Lung microvascular endothelial cell (primary cell): ENCODE results near the gene HIBADH. TPM values are rescaled to one million over a fixed set of nuclear protein-coding genes. Genes with fewer than 3 reads are reported as not detected.

Experiments
- DNase-seq, 2 donors: peaks; one replicate each; pipeline versions ENCODE4 v3.0.0 to v3.0.0-alpha.2; 2010; ENCODE audit warnings: low read depth in 2 of 2
- total RNA-seq: library from RNA; depleted of rRNA; stranded (reverse); fragments of >200 nt; gene quantifications from 2 replicates; pipeline ENCODE4 v1.2.1, GENCODE V29; 2014

The HIBADH gene
- total RNA-seq: 19.2 and 20.5 TPM in 2 replicates

GRCh38 chr7:27662490-27663205, at the start of gene HIBADH:
Gene HIBADH, minus strand, starts transcription at chr7:27662883. Its CDS starts 95 bp downstream, at chr7:27662788.
- peak; percentile 99 to 100 for DNase-seq

GRCh38 chr7:27712217-27712616, 49.5 kb upstream of the HIBADH start:
- no peak for DNase-seq

GRCh38 chr7:27709137-27710075, 46.7 kb upstream of the HIBADH start:
- DNase-seq: peak in 1 of 2 donors; percentile 45

GRCh38 chr7:27708485-27708884, 45.8 kb upstream of the HIBADH start:
- DNase-seq: no peak

GRCh38 chr7:27705200-27705594, 42.5 kb upstream of the HIBADH start:
- no peak for DNase-seq

DNA sequence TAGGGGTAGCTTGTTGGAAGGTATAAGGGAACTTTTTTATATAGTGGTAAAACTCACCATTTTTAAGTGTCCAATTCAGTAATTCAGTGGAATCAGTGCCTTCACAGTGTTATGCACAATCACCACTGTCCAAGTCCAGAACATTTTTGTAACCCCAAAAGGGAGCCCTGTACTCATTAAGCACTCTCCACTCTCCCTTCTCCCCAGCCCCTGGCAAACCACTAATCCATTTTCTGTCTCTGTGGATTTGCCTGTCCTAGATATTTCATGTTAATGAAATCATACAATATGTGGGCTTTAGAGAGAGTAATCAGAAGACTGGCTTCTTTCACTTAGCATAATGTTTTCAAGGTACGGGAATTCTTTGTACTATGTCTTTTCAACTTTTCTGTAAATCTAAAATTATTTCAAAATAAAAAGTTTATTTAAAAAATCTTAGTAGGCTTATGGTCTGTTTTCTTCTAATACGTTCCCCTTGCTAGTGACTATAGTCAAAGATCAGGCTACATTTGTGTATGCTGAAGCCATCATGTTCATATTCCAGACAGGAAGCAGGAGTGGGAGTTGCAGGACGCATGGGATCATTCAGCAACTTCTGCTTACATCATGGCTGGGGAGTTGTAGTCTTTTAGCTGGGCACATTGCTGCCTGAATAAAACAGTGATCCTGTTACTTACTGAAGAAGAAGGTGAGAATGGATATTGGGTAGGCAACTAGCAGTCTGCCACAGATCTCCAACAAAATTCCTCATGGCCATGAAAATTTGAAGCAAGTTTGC, 41.9 kb upstream of the HIBADH start:
- peak; percentile 5 to 6 for DNase-seq

GRCh38 chr7:27703181-27703580, 40.5 kb upstream of the HIBADH start:
- no peak for DNase-seq

- no peak for DNase-seq
These were observed 37.8 kb upstream of the HIBADH start for GRCh38 chr7:27700501-27700900.

DNA sequence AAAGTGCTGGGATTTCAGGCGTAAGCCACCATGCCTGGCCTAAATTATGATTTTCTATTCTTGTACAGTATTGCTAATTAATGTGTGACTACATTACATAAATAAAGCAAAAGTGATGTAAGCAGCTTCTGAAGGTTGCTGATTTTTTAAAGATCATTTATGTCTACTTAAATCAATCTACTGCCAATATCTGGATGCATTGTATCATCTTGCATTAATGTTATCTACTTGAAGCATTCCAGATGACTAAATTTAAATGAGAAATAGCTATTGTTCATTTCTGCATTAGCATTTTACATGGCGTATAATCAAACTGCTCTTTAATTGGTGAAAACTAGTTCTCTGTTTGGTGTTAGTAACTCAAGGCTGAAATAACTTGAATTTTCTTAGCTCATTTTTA, 37.1 kb upstream of the HIBADH start:
- no peak for DNase-seq

- DNase-seq: peak in 1 of 2 donors; percentile 8
These were observed 35.3 kb upstream of the HIBADH start for GRCh38 chr7:27697861-27698430.

- no peak for DNase-seq
These were observed 32.4 kb upstream of the HIBADH start for GRCh38 chr7:27695096-27695495.

DNA sequence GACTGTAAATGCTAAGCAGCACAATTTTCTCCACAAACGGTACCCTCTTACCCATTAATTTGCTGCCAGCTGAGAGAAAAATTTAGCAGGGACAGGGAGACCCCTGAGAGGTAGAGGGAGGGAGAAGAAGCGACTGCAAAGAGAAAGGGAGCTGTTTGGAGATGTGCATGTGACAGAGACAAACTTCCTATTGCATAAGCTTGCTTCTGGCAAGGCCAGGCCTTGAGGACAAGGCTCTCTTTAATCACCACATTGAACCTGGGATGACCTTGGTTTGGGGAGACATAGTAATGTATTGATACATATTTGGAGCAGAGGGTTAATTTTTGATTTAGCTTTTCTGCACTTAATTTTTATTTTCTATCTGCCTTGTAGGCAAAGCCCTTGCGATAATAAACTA, 31.1 kb upstream of the HIBADH start:
- no peak for DNase-seq

GRCh38 chr7:27690649-27691048, 28.0 kb upstream of the HIBADH start:
- no peak for DNase-seq

GRCh38 chr7:27689591-27690164, 27.0 kb upstream of the HIBADH start:
- DNase-seq: peak; percentile 47 to 60

GRCh38 chr7:27689150-27689549, 26.5 kb upstream of the HIBADH start:
- no peak for DNase-seq

DNA sequence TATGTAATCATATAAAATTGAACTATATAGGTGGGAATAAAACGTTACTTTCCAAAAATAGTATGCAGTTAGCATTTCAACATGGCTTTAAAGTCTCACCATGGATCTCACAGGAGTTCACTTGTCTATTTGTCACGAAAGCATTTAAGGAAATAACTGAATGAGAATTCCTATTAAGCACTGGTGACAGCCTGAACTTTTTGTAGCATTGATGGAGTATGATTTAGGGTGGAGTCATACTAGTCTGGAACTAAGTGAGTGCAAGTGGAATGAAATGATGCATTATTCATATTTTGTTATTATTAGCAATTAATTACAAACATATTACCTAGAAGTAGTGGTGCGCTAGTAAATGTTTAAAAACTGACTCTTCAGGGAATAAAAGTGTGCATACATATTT, 26.0 kb upstream of the HIBADH start:
- no peak for DNase-seq

- DNase-seq: no peak
These were observed 25.4 kb upstream of the HIBADH start for GRCh38 chr7:27688056-27688455.

DNA sequence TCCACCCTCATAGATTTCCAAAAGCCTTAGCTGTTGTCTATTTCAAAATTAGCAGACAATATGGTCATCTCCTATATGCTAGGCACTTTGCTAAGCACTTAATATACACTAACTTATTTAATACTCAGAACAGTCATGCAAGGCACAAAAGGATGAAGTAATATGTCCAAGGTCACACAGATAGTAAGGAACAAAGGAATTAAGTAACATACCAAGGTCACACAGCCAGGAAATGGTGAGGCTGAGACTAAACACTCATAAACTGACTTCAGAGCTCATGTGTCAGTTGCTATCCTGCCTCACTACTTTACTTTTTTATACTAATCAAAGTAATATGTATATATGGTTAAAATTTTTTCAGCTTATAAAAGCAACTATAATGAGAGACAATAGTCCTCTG, 23.6 kb upstream of the HIBADH start:
- DNase-seq: peak in 1 of 2 donors; percentile 82

DNA sequence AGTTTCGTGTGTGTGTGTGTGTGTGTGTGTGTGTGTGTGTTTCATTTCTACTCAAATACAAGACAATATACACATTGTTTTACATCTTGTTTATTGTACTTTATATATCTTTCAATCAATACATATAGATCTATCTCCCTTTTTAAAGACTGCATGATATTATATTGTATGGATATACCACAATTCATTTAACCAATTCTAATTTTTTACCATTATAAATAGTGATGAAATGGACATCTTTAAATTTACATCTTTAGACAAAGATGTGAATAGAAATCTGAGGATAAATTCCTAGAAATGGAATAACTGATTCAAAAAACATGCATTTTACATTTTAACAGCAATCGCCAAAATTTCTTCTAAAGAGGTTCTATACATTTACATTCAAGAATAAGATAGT, 23.2 kb upstream of the HIBADH start:
- no peak for DNase-seq

DNA sequence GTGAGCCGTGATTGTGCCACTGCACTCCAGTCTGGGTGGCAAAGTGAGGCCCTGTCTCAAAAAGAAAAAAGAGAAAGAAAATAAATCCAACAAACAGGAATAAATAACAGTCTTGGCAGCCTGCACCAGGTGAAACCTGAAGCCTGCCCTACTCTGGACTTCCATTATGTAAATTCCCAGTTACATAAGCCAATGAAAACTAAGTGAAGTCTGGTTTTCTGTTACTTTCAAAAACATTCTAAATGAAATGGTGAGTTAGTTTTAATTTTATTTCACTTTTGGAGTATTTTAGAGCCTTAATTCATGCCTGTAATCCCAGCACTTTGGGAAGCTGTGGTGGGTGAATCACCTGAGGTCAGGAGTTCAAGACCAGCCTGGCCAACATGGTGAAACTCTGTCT, 22.5 kb upstream of the HIBADH start:
- DNase-seq: no peak

- DNase-seq: no peak
These were observed 21.8 kb upstream of the HIBADH start for GRCh38 chr7:27684491-27684890.
